HG03439 (cell line): ENCODE measurements around the gene ZSCAN12.

Source experiments
- ATAC-seq: cut with Tn5 transposase; IDR thresholded peaks from one replicate; pipeline ENCODE4 v1.9.1; 2021; ENCODE audit warnings: mild to moderate bottlenecking, moderate library complexity; ENCODE audit not compliant: unreplicated experiment

Gene ZSCAN12

DNA sequence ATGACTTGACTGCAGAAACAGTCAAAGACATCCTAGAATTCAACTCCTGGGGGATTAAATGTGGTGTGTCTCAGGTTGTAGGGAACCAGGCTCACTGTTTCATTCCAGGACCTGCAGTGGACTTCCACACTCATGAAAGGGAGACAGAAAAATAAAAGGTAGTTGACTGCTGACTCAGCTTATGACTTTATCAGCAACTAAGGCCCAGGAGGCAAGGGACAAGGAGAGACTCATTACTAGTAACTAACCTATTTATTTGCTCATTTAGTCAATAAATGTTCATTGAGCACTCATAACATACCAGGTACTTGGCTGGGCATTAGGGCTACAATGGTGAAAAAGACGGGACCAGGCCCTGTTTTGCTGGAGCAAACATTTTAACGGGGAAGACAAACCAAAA lies 66.5 kb downstream of the ZSCAN12 start:
- no peak for ATAC-seq

DNA sequence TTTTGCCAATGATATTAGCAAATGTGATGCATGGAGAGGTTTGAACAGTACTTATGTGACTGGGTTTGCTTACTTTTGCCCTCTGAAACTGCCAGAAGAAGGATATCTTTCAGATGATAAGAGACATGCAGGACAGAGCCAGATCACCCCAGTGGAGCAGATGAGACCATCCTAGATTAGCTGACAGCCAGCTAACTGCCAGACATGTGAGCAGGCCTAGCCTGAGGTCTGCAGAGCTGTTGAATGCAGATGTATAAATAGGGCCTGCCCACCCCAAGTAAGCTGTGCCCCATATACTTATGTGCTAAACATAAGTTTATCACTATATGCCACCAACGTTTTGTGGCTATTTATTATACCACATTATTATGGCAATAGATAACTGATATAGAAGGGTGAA lies 69.5 kb downstream of the ZSCAN12 start:
- no peak for ATAC-seq
